ENCODE data around the gene CTXN2. TPM values are rescaled to one million over a fixed set of nuclear protein-coding genes. Genes with fewer than 3 reads are reported as not detected.

Gene CTXN2
- total and polyA plus RNA-seq, 8 donors: 0.06 to 0.73 (median 0.12) TPM; not detected in 4

DNA sequence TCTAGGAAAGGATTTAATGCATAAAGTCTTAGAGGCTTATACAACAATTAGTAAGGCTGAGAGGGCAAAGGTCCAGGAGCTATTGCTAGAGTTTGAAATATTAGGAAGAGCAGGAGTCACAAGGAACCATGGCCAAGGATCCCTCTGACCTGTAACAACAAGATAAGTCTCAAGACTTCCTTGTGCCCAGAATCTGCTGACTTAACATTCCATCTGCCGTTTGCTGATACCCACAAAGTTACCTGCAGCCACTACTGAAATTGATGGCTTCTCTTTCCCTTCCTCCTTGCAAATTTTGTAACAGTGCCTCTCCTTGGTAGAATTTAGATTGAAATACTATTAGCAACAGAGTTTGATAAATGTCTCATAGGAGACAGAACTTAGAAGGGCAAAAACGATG lies 8.7 kb upstream of the CTXN2 start:
- 45 to 60% methylated on average over 2 of the region's 2 CpGs for WGBS, 2 donors
- intact Hi-C loops (cut with DNase I): no loop called here

DNA sequence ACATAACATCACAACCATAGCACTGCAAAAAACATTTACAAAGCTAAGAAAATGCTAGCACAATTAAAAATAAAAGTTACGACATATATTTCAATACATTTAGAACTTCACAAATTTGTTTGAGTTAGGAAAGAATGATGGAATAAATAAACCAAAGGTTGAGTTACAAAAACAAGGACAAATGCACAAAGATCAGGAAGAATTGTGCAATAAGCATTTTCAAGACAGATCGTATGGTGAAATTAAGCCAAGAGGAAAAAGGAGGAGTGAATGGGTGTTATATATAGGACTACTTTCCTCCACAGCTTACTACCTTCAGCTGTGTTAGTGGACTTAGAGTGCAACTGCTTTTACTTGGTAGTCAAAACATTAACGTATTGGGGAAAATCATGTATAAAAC lies 5.9 kb upstream of the CTXN2 start:
- intact Hi-C loops (cut with DNase I): no loop called here
- FAIRE-seq (no peak), DNase-seq (no peak), ATAC-seq (no peak)
- TF ChIP-seq, protein P1, sequence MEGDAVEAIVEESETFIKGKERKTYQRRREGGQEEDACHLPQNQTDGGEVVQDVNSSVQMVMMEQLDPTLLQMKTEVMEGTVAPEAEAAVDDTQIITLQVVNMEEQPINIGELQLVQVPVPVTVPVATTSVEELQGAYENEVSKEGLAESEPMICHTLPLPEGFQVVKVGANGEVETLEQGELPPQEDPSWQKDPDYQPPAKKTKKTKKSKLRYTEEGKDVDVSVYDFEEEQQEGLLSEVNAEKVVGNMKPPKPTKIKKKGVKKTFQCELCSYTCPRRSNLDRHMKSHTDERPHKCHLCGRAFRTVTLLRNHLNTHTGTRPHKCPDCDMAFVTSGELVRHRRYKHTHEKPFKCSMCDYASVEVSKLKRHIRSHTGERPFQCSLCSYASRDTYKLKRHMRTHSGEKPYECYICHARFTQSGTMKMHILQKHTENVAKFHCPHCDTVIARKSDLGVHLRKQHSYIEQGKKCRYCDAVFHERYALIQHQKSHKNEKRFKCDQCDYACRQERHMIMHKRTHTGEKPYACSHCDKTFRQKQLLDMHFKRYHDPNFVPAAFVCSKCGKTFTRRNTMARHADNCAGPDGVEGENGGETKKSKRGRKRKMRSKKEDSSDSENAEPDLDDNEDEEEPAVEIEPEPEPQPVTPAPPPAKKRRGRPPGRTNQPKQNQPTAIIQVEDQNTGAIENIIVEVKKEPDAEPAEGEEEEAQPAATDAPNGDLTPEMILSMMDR (IDR thresholded peaks at IDR 0.05): no peak
- Histone ChIP-seq H3K4me3 (no peak overlapping the region), H3K4me1 (no peaks in the 10 kb centered on the region), H3K36me3 (no peaks in the 10 kb centered on the region), H3K27ac (no peak overlapping the region), H3K9me3 (no peaks in the 10 kb centered on the region), H3K27me3 (peaks cover 0 to 9% (median 2%) of the 10 kb centered on the region in 4 donors)
- 61 to 67% methylated on average over 3 of the region's 3 CpGs for WGBS, 2 donors

More for the DNA sequence above, 8.7 kb upstream of the CTXN2 start:
- ATAC-seq (no peak), FAIRE-seq (no peak), DNase-seq (no peak)
- Histone ChIP-seq H3K4me3 (no peak overlapping the region), H3K27ac (no peak overlapping the region), H3K36me3 (no peaks in the 10 kb centered on the region), H3K9me3 (no peaks in the 10 kb centered on the region), H3K4me1 (no peaks in the 10 kb centered on the region), H3K27me3 (peaks cover 0 to 9% (median under 1%) of the 10 kb centered on the region in 4 donors)
- TF ChIP-seq, protein P1 (IDR thresholded peaks at IDR 0.05): no peak

DNA sequence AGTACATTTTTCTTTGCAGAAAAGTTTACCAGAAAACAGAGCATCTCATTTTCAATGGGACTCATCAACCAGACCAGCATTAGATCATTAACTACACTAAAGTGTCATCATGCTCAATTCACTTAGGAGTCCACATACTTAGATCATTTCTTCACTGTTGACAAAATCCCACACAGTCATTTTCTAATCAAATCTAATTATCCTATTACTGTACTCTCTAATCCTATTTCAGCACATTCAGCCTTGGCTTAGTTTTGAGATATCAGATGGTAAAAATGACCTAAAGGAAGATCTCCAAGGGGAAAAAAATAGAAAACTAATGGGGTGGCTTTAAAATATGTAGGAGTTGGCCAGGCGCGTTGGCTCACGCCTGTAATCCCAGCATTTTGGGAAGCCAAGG lies 5.2 kb upstream of the CTXN2 start:
- Histone ChIP-seq H3K9me3 (no peaks in the 10 kb centered on the region), H3K27ac (no peak overlapping the region), H3K36me3 (no peaks in the 10 kb centered on the region), H3K4me1 (peaks cover 0 to 2% (median 0%) of the 10 kb centered on the region in 3 donors), H3K27me3 (peaks cover 0 to 9% (median 2%) of the 10 kb centered on the region in 4 donors), H3K4me3 (no peak overlapping the region)
- ATAC-seq: no peak
- FAIRE-seq: no peak
- intact Hi-C loops (cut with DNase I): no loop called here
- no peak for DNase-seq
- TF ChIP-seq, protein P1 (IDR thresholded peaks at IDR 0.05): no peak
- 78 to 89% methylated on average over 3 of the region's 3 CpGs for WGBS, 2 donors

DNA sequence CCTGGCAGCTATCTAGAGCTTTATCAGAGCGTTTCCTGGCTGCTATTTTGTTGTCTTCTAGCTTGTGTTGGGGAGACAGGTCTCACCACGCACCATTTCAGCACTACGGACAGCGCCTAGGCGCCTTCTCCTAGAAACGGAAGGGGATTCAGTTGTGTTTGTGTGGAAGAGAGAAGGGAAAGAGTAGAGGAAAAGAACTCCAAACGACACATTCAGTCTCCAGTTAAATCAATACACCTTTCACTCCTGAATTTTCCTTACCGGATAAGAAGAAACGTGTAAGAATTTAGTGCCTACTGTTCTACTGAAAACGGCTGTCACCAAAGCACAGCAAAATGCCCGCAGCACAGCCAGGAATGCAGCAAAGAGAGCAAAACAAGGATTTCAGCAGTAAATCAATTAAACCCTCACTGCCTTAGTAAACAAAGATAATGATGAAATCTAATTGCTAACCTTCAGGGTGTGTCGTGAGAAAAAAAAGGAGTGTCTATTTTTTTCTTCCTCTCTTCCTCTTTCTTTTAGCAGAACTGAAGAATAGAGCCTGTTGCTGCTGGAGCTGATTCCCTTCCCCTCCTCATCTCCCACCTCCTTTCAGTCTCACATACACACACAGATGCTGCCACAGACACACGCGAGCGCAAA lies 412 bp upstream of the CTXN2 start:
- Histone ChIP-seq H3K9me3 (no peaks in the 10 kb centered on the region), H3K4me1 (peaks cover 0 to 2% (median 0%) of the 10 kb centered on the region in 3 donors), H3K36me3 (no peaks in the 10 kb centered on the region), H3K4me3 (peak overlapping the region in 1 of 4 donors; percentile 19), H3K27ac (no peak overlapping the region), H3K27me3 (peaks cover 0 to 8% (median 2%) of the 10 kb centered on the region in 4 donors)
- peak; percentile 55 to 92 (median 74) for DNase-seq
- intact Hi-C loops (cut with DNase I): no loop called here
- TF ChIP-seq, protein P1 (IDR thresholded peaks at IDR 0.05): no peak
- FAIRE-seq: no peak
- peak; percentile 82 to 98 (median 94) for ATAC-seq
- 1 to 2% methylated on average over 15 of the region's 15 CpGs for WGBS, 2 donors

DNA sequence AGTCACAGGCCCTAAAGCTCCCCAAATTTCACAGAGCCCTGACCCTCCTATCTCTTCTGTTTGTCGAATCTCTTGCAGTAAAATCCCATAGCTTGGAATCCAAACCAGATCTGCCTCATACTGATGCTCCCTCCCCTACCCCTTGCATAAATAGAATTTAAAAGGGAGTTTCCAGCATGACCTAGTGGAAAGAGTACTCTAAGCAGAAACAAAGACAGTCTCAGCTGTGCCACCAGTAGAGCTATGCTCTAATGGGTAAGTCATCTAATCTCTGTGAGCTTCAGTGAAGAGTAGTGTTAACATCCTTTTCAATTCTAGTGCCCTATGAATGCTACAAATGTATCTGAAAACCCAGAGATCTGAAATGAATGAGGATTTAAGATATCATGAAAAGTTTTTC lies 10.6 kb downstream of the CTXN2 start:
- H3K36me3 ChIP-seq: no peaks in the 10 kb centered on the region
- H3K4me1 ChIP-seq: no peaks in the 10 kb centered on the region
- no peaks in the 10 kb centered on the region for H3K9me3 ChIP-seq
- H3K4me3 ChIP-seq: no peak overlapping the region
- ATAC-seq: no peak
- intact Hi-C loops (cut with DNase I): loop anchor here in 1 of 3 donors (10.0 kb wide), 1 partner anchor 63 kb away; no protein-coding TSS in a partner anchor
- no peak overlapping the region for H3K27ac ChIP-seq
- DNase-seq: no peak
- TF ChIP-seq, protein P1 (IDR thresholded peaks at IDR 0.05): no peak
- WGBS, 2 donors: 72 to 86% methylated on average over 1 of the region's 1 CpG
- peaks cover 0 to 4% (median 0%) of the 10 kb centered on the region in 4 donors for H3K27me3 ChIP-seq
- no peak for FAIRE-seq
